ENCODE measurements around the gene SYNGAP1. TPM values are rescaled to one million over a fixed set of nuclear protein-coding genes. Genes with fewer than 3 reads are reported as not detected.

SYNGAP1 gene
- total RNA-seq, 1 donor from 2014 or later: 16.0 TPM

DNA sequence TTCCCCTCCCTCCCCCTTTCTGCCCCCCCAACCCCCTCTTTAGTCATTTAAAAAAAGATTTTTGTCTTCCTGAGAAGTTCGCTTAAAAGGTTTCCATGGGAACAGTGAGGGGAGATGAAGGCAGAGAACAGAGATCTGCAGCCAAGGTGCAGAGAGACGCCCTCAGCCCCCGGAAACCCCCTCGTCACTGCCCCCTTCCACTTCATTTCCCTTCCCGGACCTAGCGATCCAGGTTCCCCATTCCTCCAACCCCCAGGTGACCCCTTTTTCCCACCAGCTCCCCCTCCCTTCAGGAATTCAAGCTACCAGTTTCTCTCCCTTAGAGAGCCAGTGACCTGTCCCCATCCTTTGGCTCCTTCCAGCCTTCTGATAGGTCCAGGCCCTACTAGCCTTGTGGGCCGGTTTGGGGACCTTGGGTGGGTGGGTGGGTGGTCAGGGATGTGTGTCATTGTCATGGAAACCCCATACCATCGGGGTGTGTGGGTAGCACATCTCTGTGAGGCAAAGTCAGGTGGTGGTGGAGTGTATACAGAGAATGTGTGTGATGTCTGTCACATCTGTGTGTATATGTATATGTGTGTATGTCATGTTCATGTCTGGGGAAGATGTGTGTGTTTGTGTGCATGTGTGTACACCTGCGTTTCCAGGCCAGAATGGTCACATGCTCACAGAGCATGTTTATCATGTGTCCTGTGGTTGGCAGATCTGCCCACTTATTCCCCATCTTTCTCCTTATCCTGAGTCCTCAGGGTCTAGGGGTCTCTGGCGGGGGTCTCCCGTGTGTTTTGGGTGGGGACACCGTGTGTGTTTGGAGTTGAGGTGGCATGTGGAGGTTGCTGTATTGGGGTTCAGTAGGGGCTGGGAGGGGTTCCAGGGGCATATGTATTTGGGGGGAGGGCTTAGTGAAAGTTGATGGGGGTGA is 7.0 kb downstream of the SYNGAP1 start:
- TF ChIP-seq CTCF (IDR thresholded peaks at IDR 0.05) (no peak), POLR2AphosphoS5 (IDR thresholded peaks at IDR 0.05; ENCODE audit: insufficient read depth in 1 of 2, low read depth in 1 of 2) (no peak), POLR2A (IDR thresholded peaks at IDR 0.05) (no peak)
- Histone ChIP-seq H3K27me3 (no peaks in the 10 kb centered on the region), H3K36me3 (no peaks in the 10 kb centered on the region), H3K4me1 (peaks cover 60% of the 10 kb centered on the region), H3K27ac (peak overlapping the region; percentile 96), H3K9me3 (no peaks in the 10 kb centered on the region), H3K4me3 (peak overlapping the region; percentile 63 to 73)
- DNase-seq (ENCODE audit: extremely low spot score in 2 of 2): no peak
- intact Hi-C loops (cut with DNase I): no loop called here

DNA sequence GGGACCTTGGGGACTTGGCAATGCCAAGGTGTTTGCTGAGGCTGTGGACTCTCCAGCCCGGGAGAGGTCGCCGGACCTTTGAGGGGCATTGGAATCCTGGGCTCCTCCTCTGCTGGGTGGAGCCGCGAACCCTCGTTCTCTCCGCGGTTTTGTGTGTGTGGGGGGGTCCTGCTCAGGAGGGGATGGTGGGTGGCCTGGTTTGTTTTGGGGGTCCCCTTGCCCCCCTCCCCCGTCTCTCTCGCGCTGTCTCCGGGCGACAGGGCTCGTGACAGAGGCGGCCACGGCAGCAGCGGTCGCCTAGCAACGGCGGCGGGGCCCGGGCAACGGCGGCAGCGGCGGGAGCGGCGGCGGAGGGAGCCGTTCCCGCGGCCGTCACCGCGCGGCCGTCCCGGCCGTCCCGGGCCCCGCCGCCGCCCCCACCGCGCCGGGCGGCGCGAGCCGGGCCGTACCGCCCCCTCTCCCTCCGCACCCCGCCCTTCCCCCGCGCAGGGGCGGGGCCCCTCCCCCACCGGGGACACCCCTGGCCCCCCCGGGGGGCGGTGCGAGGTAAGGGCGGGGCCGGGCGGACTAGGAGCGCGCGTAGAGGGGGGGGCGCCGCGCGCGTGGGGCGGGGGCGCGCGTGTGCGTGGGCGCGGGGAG is 7.8 kb downstream of the SYNGAP1 start:
- Histone ChIP-seq H3K36me3 (no peaks in the 10 kb centered on the region), H3K4me1 (peaks cover 68% of the 10 kb centered on the region), H3K27me3 (no peaks in the 10 kb centered on the region), H3K9me3 (no peaks in the 10 kb centered on the region), H3K4me3 (peak overlapping the region; percentile 63 to 73), H3K27ac (peak overlapping the region; percentile 96)
- no peak for TF ChIP-seq POLR2AphosphoS5 (IDR thresholded peaks at IDR 0.05; ENCODE audit: insufficient read depth in 1 of 2, low read depth in 1 of 2)
- TF ChIP-seq CTCF (IDR thresholded peaks at IDR 0.05): no peak
- no peak for TF ChIP-seq POLR2A (IDR thresholded peaks at IDR 0.05)
- no peak for DNase-seq (ENCODE audit: extremely low spot score in 2 of 2)
- intact Hi-C loops (cut with DNase I): no loop called here

GRCh38 chr6:33428224-33428965 is 8.5 kb downstream of the SYNGAP1 start:
- no peaks in the 10 kb centered on the region for H3K9me3 ChIP-seq
- H3K4me1 ChIP-seq: peaks cover 75% of the 10 kb centered on the region
- H3K4me3 ChIP-seq: peak overlapping the region; percentile 63 to 73
- H3K36me3 ChIP-seq: no peaks in the 10 kb centered on the region
- DNase-seq (ENCODE audit: extremely low spot score in 2 of 2): no peak
- intact Hi-C loops (cut with DNase I): no loop called here
- no peaks in the 10 kb centered on the region for H3K27me3 ChIP-seq
- H3K27ac ChIP-seq: peak overlapping the region; percentile 96
- TF ChIP-seq CTCF (IDR thresholded peaks at IDR 0.05): peak in 1 of 3 experiments; percentile 31
- TF ChIP-seq POLR2A (IDR thresholded peaks at IDR 0.05): no peak

DNA sequence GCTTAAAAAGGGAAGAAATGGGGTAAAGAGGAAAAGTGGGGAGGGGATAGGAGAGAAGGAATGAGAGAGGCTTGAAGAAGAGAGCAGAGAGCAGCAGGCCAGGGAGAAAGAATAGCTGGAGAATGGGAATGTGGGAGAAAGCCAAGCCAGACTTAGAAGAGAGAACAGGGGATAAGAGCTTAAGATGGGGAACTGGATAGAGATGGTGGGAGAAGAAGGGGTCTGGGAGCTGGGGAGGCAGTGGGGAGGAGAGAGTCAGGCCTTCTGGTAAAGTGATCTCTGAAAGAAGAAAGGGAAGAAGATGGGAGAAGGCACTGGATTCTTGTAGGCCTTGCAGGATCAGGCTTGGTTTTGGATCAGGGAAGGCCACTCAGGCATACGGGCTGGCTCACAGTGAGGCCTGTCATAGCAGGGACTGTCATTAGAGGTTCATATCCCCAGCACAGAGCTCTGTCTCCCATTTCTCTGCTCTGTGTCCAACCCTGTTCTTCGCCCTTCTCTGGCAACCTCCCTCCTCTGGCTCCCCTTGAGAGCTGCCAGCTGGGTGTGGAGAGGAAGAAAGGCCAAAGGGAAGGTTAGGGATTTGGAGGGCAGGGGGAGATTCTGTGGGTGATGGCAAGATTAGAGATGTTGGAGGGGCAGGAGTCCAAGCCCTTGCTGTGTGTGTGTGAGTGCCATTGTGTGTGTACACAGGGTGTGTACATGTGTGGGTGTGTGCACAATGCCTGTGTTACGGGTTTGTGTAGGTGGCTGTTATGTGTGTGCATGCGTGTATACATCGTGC is 9.3 kb downstream of the SYNGAP1 start:
- H3K4me1 ChIP-seq: peaks cover 75% of the 10 kb centered on the region
- TF ChIP-seq POLR2A (IDR thresholded peaks at IDR 0.05) (no peak), CTCF (IDR thresholded peaks at IDR 0.05) (no peak), POLR2AphosphoS5 (IDR thresholded peaks at IDR 0.05; ENCODE audit: insufficient read depth in 1 of 2, low read depth in 1 of 2) (no peak)
- no peak for DNase-seq (ENCODE audit: extremely low spot score in 2 of 2)
- no peaks in the 10 kb centered on the region for H3K27me3 ChIP-seq
- no peaks in the 10 kb centered on the region for H3K9me3 ChIP-seq
- peak overlapping the region; percentile 63 to 73 for H3K4me3 ChIP-seq
- intact Hi-C loops (cut with DNase I): no loop called here
- no peaks in the 10 kb centered on the region for H3K36me3 ChIP-seq
- peak overlapping the region; percentile 96 for H3K27ac ChIP-seq

Measured in vagina (tissue), 2 donors.